ENCODE measurements around the gene HOXB6. TPM values are rescaled to one million over a fixed set of nuclear protein-coding genes. Genes with fewer than 3 reads are reported as not detected.

HOXB6 gene
- total and polyA plus RNA-seq, 7 donors: 0.66 to 3.3 (median 1.2) TPM

DNA sequence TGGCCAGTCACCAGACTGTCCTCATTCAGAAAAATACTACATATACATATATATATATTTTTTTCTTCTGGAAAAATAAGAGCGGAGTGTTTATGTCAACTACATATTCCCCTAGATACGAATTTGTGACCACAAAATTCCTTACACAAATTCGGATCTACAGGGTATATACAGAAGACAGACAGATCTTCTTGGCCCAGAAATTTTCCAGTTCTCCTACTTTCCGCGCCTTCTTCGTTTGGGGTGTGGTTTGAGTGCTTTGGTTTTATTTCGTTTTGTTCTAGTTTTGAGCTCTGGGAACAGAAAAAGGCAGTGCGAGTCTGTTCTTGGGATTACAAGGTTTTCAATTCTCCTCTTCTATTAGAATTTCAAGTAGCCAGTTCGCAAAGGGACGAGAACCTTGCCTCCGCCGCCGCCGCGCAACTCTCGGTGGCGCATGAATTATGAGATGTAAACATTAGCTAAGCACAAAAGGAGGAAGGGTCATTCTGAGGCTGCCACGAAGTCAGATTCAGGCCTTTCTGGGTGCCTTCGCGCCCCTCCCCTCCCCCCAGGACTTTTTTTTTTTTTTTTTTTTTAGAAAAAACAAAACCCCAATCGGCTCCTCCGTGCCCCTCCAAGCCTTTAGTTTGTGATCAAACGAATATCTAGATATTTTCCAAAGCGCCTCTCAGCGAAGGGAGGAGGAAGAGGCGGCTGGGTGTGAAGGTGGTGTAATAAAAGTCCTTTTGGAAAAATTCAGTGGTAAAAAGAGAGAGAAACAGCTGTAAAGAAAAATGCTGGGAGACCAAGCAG lies 24.8 kb downstream of the HOXB6 start:
- no peak for DNase-seq
- Histone ChIP-seq H3K36me3 (ENCODE audit: insufficient read depth in 1 of 2, low read depth in 1 of 2) (no peaks in the 10 kb centered on the region), H3K9me3 (no peaks in the 10 kb centered on the region), H3K4me1 (no peaks in the 10 kb centered on the region), H3K27me3 (ENCODE audit: insufficient read depth in 3 of 3, low read length in 2 of 3) (peaks cover 0 to 95% (median 34%) of the 10 kb centered on the region in 3 donors), H3K27ac (peak overlapping the region; percentile 4), H3K4me3 (peak overlapping the region; percentile 73)
- WGBS, 3 donors: 33 to 47% (median 39%) methylated on average over 26 of the region's 26 CpGs
- intact Hi-C loops (cut with DNase I): no loop called here
- TF ChIP-seq, protein P1, sequence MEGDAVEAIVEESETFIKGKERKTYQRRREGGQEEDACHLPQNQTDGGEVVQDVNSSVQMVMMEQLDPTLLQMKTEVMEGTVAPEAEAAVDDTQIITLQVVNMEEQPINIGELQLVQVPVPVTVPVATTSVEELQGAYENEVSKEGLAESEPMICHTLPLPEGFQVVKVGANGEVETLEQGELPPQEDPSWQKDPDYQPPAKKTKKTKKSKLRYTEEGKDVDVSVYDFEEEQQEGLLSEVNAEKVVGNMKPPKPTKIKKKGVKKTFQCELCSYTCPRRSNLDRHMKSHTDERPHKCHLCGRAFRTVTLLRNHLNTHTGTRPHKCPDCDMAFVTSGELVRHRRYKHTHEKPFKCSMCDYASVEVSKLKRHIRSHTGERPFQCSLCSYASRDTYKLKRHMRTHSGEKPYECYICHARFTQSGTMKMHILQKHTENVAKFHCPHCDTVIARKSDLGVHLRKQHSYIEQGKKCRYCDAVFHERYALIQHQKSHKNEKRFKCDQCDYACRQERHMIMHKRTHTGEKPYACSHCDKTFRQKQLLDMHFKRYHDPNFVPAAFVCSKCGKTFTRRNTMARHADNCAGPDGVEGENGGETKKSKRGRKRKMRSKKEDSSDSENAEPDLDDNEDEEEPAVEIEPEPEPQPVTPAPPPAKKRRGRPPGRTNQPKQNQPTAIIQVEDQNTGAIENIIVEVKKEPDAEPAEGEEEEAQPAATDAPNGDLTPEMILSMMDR (IDR thresholded peaks at IDR 0.05): no peak
- no peak for ATAC-seq

DNA sequence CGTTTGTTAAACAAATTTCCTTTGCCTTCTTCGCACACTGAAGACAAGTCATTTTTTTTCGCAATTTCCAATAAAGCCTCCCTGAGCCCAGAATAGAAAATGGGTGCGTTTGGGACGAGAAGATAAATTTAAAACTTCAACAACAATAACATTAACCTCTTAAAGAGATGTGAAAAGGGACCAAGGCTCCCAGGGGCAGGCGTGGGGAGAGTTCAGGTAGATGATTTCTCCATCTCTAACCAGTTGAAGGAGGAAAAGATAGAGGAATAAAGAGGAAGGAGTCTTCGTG lies 25.4 kb downstream of the HOXB6 start:
- ATAC-seq (no peak), DNase-seq (no peak)
- Histone ChIP-seq H3K4me1 (no peaks in the 10 kb centered on the region), H3K27ac (peak overlapping the region; percentile 4), H3K4me3 (peak overlapping the region; percentile 73), H3K9me3 (no peaks in the 10 kb centered on the region), H3K36me3 (ENCODE audit: insufficient read depth in 1 of 2, low read depth in 1 of 2) (no peaks in the 10 kb centered on the region), H3K27me3 (ENCODE audit: insufficient read depth in 3 of 3, low read length in 2 of 3) (peaks cover 0 to 97% (median 36%) of the 10 kb centered on the region in 3 donors)
- intact Hi-C loops (cut with DNase I): no loop called here
- TF ChIP-seq, protein P1 (IDR thresholded peaks at IDR 0.05): no peak
- WGBS, 3 donors: 28 to 33% (median 32%) methylated on average over 7 of the region's 7 CpGs

DNA sequence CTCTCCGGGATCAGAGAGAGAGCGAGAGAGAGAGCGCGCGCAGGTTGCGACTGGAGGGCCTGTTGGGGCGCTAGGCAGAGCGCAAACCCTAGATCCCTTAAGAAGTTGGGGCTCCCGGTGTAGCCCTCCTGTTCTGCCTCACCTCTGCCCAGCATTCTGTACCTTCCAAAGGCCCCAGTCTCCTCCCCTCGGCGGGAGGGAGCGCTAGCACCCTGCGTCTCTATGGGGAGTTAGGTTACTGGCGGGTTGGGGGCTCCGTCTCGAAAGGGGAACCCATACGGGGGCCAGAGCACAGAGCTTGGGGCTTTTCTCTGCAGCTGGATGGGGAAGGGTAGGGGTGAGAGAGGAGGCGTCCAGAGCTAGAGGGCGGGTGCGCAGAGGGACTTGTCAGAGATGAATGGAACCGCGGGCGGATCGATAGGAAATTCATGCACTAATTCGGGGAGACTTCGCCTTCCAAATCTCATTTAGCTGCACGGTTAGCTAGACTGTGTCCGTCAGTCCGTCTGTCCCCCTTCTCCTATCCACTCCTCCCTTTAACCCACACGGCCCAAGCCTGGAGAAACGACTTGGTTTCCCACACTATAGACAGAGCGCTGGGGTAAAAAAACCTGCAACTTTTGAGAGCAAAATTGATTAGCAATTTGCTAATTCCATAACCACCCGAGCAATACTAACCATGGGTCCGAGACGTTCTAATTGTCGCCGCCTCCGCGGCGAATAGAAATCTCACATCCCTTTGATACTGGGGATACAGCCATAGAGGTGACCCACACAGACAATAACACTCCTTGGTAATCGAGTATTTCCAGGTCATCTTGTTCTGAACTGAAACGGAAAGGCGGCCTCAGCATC lies 25.9 kb downstream of the HOXB6 start:
- TF ChIP-seq, protein P1 (IDR thresholded peaks at IDR 0.05): no peak
- Histone ChIP-seq H3K4me3 (peak overlapping the region; percentile 73), H3K36me3 (ENCODE audit: insufficient read depth in 1 of 2, low read depth in 1 of 2) (no peaks in the 10 kb centered on the region), H3K4me1 (no peaks in the 10 kb centered on the region), H3K27ac (peak overlapping the region; percentile 65), H3K27me3 (ENCODE audit: insufficient read depth in 3 of 3, low read length in 2 of 3) (peaks cover 0 to 97% (median 37%) of the 10 kb centered on the region in 3 donors), H3K9me3 (no peaks in the 10 kb centered on the region)
- ATAC-seq: peak; percentile 6 to 35 (median 19)
- intact Hi-C loops (cut with DNase I): no loop called here
- WGBS, 3 donors: 10 to 14% (median 12%) methylated on average over 42 to 43 of the region's 43 CpGs
- DNase-seq: no peak

DNA sequence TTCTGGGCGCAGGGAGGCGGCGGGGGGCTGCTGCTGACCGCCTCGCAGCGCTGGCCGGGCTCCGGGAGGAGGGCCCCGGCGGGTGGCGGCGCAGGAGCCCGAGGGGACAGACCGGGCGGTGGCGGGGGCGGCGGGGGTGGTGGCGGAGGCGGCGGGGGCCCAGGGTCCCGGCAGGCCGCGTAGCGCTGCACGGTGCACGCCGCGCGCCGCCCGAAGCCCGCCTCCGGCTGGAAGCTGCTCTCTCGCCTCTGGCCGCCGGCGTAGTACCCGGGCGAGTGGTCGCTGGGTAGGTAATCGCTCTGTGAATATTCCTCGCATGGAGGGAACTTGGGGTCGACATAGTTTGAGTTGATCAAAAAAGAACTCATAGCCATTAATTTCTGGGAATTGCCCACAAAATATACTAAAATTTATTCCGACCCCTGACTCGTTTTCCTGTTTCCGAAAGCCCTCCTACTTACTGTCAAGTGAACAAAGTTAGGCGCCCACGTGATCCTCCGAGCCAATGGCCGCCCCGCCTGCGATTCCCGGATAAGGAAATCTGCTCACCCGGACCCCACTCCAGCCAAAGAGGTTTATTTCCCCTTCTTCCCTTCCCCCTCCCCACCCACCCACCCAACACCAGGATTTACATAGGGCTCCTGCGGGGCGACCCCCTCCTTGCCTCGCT lies 26.7 kb downstream of the HOXB6 start, which contains the start of gene HOXB4:
Gene HOXB4 (minus strand): TSS at position 405 of the 670 bp plus-strand sequence. CDS start 31 bp downstream, at position 374.
- no peaks in the 10 kb centered on the region for H3K4me1 ChIP-seq
- peaks cover 0 to 96% (median 33%) of the 10 kb centered on the region in 3 donors for H3K27me3 ChIP-seq (ENCODE audit: insufficient read depth in 3 of 3, low read length in 2 of 3)
- ATAC-seq: peak; percentile 57 to 76 (median 60)
- no peaks in the 10 kb centered on the region for H3K9me3 ChIP-seq
- TF ChIP-seq, protein P1 (IDR thresholded peaks at IDR 0.05): no peak
- intact Hi-C loops (cut with DNase I): no loop called here
- peak within 1 kb of the TSS; percentile 73 for H3K4me3 ChIP-seq
- WGBS, 3 donors: 1 to 3% (median 2%) methylated on average over 34 to 56 of the region's 58 CpGs
- H3K27ac ChIP-seq: peak within 1 kb of the TSS; percentile 65
- H3K36me3 ChIP-seq (ENCODE audit: insufficient read depth in 1 of 2, low read depth in 1 of 2): no peaks in the 10 kb centered on the region
- DNase-seq: peak; percentile 80 to 81

All from psoas muscle (tissue), 8 donors.